Measurements from ENCODE around the gene PDSS1.
"Not testable (repeated sequence)": the region's sequence is repeated elsewhere in the genome, so short reads cannot be mapped to it uniquely, and the experiment has no call there.

PDSS1 gene

DNA sequence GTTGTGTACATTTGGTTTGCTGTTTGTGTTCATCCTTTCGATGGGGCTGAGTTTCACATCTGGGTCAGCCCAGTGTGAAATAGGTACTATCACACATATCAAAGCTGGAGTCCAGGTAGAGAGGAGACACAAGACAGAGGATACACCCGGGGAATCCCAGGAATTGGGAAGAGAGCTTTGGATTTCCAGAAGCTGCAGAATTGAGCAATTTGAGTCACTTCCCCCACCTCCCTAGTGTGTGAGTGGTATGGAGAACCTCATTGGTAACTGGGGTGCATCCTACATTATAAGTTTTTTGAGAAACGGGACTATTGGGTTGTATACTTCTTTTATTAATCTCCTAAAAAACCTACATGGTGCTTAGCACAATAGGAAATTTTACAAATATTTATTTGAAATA lies 12.1 kb upstream of the PDSS1 start:
- no peak overlapping the region for H3K4me3 ChIP-seq (ENCODE audit: low read depth, low read length)
- DNase-seq (ENCODE audit: low read depth): no peak
- no peak for TF ChIP-seq CTCF (conservative IDR thresholded peaks at IDR 0.05; ENCODE audit: low read depth, low read length)

DNA sequence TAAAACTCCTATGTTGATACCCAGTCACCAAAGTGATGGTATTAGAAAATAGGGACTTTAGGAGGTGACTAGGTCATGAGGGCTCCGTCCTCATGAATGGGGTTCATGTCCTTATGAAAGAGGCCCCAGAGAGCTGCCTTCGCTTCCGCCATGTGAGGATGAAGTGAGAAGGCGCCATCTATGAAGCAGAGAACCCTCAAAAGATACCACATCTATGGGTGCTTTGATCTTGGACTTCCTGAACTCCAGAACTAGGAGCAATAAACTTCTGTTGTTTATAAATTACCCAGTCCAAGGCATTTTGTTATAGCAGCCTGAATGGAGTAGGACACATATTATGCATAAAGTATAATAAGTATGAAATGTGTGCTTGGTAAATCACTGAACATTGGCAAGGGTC lies 8.1 kb upstream of the PDSS1 start:
- H3K4me3 ChIP-seq (ENCODE audit: low read depth, low read length): no peak overlapping the region
- no peak for DNase-seq (ENCODE audit: low read depth)
- TF ChIP-seq CTCF (conservative IDR thresholded peaks at IDR 0.05; ENCODE audit: low read depth, low read length): no peak

- no peak overlapping the region for H3K4me3 ChIP-seq (ENCODE audit: low read depth, low read length)
- TF ChIP-seq CTCF (conservative IDR thresholded peaks at IDR 0.05; ENCODE audit: low read depth, low read length): no peak
- DNase-seq (ENCODE audit: low read depth): no peak
These were observed 6.6 kb upstream of the PDSS1 start for GRCh38 chr10:26690731-26691475.

- not testable (repeated sequence) for DNase-seq (ENCODE audit: low read depth); H3K4me3 ChIP-seq (ENCODE audit: low read depth, low read length)
These were observed 3.0 kb upstream of the PDSS1 start for GRCh38 chr10:26694536-26694935.

DNA sequence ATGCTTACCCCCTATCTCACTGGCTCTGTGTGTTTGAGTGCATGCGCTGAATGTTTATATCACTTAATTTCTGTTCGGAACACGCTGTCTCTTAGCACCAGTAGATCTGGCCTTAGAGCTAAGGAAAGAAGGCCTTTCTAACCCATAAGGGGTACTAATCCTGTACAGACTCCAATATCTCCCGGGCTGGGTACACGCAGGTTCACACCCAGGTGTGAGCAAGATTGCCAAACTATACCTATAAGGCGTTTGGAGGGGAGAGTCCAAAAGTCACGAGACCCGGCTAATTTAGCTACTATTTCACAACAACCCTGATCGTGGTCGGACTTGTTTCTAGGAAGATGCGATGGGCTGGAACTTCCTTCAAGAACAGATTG lies 727 bp upstream of the PDSS1 start:
- no peak for TF ChIP-seq CTCF (conservative IDR thresholded peaks at IDR 0.05; ENCODE audit: low read depth, low read length)
- DNase-seq (ENCODE audit: low read depth): peak; percentile 58

DNA sequence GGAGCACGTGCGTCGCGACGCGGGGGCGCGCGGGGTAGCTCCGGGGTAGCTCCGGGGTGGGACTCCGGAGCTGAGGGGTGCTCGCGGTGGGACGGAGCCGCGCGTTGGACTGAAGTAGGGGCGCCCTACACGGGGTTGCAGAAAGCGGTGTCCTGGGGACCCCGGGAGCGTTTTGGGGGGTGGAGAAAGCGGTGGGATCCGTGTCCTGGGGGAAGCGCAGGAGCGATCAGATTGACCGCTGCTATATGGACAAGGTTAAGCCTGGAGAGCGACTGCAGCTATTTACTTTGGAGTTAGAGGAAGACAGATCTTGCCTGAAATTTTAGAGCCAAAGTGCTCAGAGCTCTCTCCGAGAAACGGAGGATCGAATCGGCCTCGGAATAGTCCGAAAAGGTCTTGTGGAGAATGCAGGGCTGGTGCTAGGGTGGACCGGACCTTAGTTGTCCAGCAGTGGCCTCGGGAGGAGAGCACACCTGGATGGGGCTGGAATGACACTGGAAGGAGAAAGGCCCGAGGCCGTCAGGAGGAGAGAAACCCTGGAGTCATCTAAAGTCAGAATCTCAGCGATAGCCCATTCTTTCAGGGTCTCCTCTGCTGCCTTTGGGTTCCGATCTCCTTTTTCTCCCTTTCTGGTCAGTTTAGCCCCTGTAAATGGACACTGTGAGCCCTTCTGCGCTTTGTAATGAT lies 564 bp downstream of the PDSS1 start:
- DNase-seq (ENCODE audit: low read depth): peak; percentile 23
- no peak for TF ChIP-seq CTCF (conservative IDR thresholded peaks at IDR 0.05; ENCODE audit: low read depth, low read length)
- peak overlapping the region; percentile 96 for H3K4me3 ChIP-seq (ENCODE audit: low read depth, low read length)

More for the DNA sequence above, 727 bp upstream of the PDSS1 start:
- H3K4me3 ChIP-seq (ENCODE audit: low read depth, low read length): peak overlapping the region; percentile 96

DNA sequence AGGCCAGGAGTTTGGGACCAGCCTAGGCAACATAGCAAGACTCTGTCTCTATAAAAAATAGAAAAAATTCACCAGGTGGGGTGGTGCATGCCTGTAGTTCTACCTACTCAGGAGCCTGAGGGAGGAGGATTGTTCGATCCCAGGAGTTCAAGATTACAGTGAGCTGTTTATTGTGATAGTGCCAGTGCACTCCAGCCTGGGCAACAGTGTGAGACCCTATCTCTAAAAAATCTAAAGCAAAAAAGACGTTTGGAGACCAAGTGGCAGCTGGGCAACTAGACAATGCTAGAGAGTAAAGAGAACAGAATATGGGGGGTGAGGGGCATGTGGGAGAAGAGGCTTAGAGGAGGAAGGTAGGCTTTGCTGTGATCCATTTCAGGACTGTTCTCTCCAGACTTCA lies 1.4 kb downstream of the PDSS1 start:
- no peak for TF ChIP-seq CTCF (conservative IDR thresholded peaks at IDR 0.05; ENCODE audit: low read depth, low read length)
- no peak for DNase-seq (ENCODE audit: low read depth)
- no peak overlapping the region for H3K4me3 ChIP-seq (ENCODE audit: low read depth, low read length)
